ENCODE data around the gene FLOT2.
"Not testable (repeated sequence)": the region's sequence is repeated elsewhere in the genome, so short reads cannot be mapped to it uniquely, and the experiment has no call there.

GRCh38 chr17:28877150-28877711 is 20.3 kb downstream of the FLOT2 start:
- not testable (repeated sequence) for TF ChIP-seq CTCF, POLR2A (IDR thresholded peaks at IDR 0.05)

Measured in adrenal gland (tissue), 5 donors.